Urinary bladder (tissue), 4 donors: Measurements from ENCODE around the gene PGM2L1. TPM values are rescaled to one million over a fixed set of nuclear protein-coding genes. Genes with fewer than 3 reads are reported as not detected.
A peak's percentile ranks its signal among the peaks of the same experiment; 100 is the strongest.
"Not testable (repeated sequence)": the region's sequence is repeated elsewhere in the genome, so short reads cannot be mapped to it uniquely, and the experiment has no call there.

Experiments used
- DNase-seq: peaks from one replicate; pipeline ENCODE4 v3.0.0-alpha.2; 2015; ENCODE audit errors: extremely low spot score
- H3K27ac ChIP-seq: one replicate; pipeline ENCODE4 v1.5.1; 2013; ENCODE audit warnings: low read depth, mild to moderate bottlenecking, moderate library complexity
- H3K36me3 ChIP-seq: one replicate; pipeline ENCODE4 v1.6.1; 2013; ENCODE audit warnings: mild to moderate bottlenecking, moderate library complexity; ENCODE audit not compliant: insufficient read depth
- H3K4me1 ChIP-seq: one replicate; pipeline ENCODE4 v1.6.1; 2013; ENCODE audit warnings: mild to moderate bottlenecking, moderate library complexity; ENCODE audit not compliant: insufficient read depth
- H3K4me3 ChIP-seq: one replicate; pipeline ENCODE4 v1.5.1; 2013; ENCODE audit warnings: low read depth, low read length
- WGBS: extraction: QIAGEN DNeasy Blood & Tissue Kit; methylation state at CpG from one replicate; pipeline ENCODE4 v1.1.7; 2013; 5-methylcytosine and 5-hydroxymethylcytosine counted together
- polyA plus RNA-seq: library from polyadenylated mRNA; stranded (reverse); fragments of 200-250 nt; gene quantifications from one replicate; pipeline ENCODE4 v1.2.3, GENCODE V29; 2013
- total RNA-seq: library from RNA; depleted of rRNA; stranded (reverse); fragments of >200 nt; gene quantifications from one replicate; pipeline ENCODE4 v1.2.3, GENCODE V29; 2014
- donor health status: healthy with polysubstance abuse.
- donor health status: healthy.

PGM2L1 gene
- total and polyA plus RNA-seq, 2 donors: 5.2 to 14.1 TPM

DNA sequence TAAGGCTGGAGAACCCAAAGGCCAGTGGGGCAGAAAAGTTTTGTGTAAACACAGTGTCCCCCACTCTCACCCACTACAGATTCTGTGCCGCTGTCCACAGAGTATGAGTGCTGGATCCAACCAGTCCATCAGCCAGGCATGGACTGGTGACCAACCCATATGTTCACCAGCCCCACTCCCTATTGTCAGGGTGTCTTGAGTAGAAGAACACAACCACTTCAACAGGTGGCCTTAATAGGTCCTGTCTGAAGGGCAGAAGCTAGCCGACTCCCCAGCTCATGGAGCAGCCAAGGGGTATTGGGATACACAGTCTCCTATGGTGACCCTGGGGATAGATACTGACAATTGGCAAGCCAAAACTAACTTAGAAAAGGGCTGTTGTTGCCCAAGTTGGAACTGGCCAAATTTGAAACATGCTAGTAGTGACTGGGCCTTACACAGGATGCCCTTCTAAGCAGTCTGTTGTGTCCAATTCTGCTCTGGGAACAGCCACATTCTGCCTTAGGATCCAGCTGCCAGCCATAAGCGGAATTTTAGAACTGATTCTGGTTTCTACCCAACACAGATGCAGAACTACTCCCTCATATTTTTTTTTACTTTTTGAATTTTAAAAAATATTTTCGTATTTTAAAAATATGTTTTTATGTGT, 19.8 kb upstream of the PGM2L1 start:
- Histone ChIP-seq H3K4me3 (no peak overlapping the region), H3K4me1 (no peaks in the 10 kb centered on the region), H3K27ac (peak overlapping the region; percentile 4), H3K36me3 (no peaks in the 10 kb centered on the region)
- WGBS: 92% methylated on average over 4 of the region's 4 CpGs
- DNase-seq: no peak

DNA sequence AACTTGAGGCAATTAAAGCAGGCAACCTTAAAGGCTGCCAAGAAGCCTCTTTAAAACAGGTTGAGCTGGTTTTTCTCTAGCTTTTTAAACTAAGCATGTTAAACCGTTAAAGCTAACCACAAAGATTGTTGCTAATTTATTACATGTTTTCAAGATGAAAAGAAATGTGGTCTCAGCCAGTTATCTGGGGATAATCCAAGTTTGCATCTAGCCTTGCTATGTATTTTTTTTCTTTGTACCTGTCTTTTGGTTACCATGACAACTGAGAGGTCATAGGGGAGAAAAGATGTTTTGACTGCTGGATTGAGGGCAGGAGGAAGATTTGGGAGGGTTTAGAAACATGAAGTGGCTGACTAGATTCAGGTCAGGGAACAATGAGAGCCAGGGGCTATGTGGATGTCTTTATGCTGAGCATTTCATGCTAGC, 19.2 kb upstream of the PGM2L1 start:
- Histone ChIP-seq H3K27ac (no peak overlapping the region), H3K36me3 (no peaks in the 10 kb centered on the region), H3K4me3 (no peak overlapping the region), H3K4me1 (no peaks in the 10 kb centered on the region)
- WGBS: 21% methylated on average over 1 of the region's 1 CpG
- peak; percentile 56 for DNase-seq

DNA sequence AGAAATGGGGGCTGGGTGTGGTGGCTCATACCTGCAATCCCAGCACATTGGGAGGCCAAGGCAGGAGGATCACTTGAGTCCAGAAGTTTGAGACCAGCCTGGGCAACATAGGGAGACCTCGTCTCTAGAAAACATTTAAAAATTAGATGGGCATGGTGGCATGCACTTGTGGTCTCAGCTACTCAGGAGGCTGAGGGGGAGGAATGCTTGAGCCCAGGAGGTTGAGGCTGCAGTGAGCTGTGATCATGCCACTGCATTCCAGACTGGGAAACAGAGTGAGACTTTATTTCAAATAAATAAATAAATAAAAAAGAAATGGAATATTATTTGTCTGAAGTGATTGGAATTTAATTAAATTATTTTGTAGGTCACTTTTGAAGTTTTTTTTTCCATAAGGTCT, 18.7 kb upstream of the PGM2L1 start:
- H3K4me1 ChIP-seq, H3K36me3 ChIP-seq, H3K27ac ChIP-seq, DNase-seq, H3K4me3 ChIP-seq: not testable (repeated sequence)
- 89% methylated on average over 1 of the region's 1 CpG for WGBS

DNA sequence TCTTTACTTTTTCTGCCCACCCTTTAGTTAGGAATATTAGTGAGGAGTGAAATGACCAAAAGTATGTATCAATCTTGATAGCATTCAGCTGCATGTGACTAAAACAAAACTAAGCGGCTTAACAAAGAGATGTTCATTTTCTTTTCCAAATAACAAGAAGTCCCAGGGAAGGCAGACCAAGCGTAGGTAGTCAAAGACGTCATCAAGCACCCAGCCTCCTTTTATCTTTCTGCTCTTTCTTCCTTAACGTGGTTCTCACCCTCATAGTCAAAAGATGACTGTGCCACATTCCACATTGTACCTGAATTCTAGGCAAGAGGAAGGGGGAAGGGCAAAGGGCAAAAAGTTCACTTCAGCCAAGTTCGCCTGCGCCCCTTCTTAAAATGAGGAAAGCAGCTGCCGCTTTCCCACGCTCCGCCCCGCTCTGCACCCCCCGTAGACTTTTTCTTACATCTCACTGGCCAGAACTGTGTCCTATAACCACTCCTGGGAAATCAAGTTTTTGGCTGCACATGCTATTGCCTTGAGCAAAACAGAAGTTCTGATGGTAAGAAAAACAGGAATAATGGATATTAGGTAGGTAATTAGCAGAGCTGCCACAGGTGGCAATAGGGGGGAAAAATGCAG, 14.6 kb upstream of the PGM2L1 start:
- DNase-seq: no peak
- Histone ChIP-seq H3K4me3 (no peak overlapping the region), H3K4me1 (no peaks in the 10 kb centered on the region), H3K27ac (no peak overlapping the region), H3K36me3 (no peaks in the 10 kb centered on the region)
- WGBS: 73% methylated on average over 11 of the region's 11 CpGs

DNA sequence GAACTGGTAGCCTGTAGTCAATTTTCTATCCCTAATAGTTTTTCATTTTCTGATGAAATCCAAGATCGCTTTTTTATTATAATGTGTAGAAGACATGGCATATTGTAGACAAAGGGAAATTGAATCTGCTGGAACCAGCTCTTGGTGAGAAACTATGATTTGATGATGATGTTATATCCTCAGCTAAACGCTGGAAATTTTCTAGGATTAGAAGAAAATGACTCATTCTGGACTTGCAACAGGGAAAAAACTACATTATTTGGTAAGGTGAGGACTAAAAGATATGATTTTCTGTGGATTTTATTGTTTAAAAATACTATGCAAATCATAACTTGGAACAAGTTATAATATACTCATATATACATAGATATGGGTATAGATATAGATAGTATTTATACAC, 14.1 kb upstream of the PGM2L1 start:
- no peaks in the 10 kb centered on the region for H3K4me1 ChIP-seq
- DNase-seq: no peak
- no peak overlapping the region for H3K27ac ChIP-seq
- H3K36me3 ChIP-seq: no peaks in the 10 kb centered on the region
- H3K4me3 ChIP-seq: no peak overlapping the region
- 77% methylated on average over 2 of the region's 2 CpGs for WGBS

DNA sequence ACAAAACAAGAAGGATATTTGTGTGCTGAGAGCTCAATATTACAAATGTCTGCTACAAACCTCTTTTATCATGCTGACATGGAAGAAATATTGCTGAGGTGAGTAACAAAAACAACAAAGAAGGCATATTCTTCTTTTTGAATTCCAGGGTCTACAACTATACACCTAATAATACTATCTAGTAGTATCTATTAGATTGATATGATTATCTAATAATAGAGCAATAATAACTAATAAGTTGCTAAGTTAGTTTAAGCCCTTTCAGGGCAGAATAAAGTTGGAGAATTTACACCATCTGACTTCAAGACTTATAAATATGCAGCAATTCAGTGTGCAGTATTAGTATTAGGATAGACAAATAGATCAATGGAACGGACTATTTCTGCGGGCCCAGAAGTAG, 11.4 kb upstream of the PGM2L1 start:
- 96% methylated on average over 2 of the region's 2 CpGs for WGBS
- H3K36me3 ChIP-seq: no peaks in the 10 kb centered on the region
- no peaks in the 10 kb centered on the region for H3K4me1 ChIP-seq
- DNase-seq: no peak
- no peak overlapping the region for H3K4me3 ChIP-seq
- no peak overlapping the region for H3K27ac ChIP-seq

DNA sequence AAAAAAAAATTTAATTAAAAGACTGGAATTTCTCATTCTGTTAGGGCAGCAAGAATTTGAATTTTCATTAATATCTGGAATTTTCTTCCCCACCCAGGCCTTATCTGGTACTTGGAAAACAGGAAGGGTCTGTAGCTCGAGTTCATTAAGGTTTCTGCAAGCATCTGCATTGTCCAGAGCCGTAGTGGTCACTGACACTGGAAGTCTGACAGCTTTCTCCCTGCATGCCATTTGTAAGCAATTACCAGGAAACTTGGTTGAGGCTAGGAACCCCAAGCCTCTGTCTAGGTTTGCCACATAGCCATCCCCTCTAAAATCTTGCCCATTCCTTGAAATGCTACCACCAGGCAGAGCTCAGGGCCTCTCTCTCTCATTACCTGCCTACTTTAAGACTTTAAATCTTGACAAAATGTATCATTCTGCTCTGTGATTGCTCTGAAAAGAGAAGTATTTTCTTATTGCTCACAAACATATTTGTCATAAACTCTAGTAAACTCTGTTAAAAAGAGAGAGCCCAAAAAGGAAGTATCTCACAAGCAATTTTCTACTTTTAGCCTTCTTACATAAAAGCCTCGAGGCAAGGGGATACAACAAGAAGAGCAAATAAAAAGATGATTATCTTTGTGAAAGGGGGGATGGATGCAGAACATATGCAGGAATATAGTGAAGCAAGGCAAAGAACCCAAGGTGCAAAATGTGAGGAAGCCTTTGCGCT, 5.5 kb upstream of the PGM2L1 start:
- Histone ChIP-seq H3K4me3 (no peak overlapping the region), H3K27ac (no peak overlapping the region), H3K4me1 (no peaks in the 10 kb centered on the region), H3K36me3 (no peaks in the 10 kb centered on the region)
- 62% methylated on average over 4 of the region's 4 CpGs for WGBS
- no peak for DNase-seq

DNA sequence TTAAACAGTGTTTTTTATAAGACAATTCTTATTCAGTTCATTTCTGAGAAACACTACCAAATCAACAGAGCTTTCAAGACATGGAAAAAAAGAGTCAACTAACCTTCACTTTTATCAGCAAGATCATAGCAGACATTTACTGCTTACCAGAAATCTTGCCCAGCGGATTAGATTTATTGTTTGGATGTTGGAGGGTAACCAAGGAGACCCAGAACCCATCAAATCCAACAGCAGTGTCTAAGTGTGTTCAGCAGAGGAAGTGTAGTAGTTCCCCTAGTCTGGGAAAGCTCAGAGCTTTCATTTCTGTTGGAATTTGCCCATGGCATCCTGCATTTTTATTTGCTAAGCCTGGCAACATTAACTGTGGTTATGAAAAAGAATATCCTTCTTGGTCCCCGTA, 2.4 kb upstream of the PGM2L1 start:
- WGBS: 38% methylated on average over 2 of the region's 2 CpGs
- no peak overlapping the region for H3K27ac ChIP-seq
- H3K4me1 ChIP-seq: no peaks in the 10 kb centered on the region
- H3K36me3 ChIP-seq: no peaks in the 10 kb centered on the region
- no peak overlapping the region for H3K4me3 ChIP-seq
- no peak for DNase-seq

DNA sequence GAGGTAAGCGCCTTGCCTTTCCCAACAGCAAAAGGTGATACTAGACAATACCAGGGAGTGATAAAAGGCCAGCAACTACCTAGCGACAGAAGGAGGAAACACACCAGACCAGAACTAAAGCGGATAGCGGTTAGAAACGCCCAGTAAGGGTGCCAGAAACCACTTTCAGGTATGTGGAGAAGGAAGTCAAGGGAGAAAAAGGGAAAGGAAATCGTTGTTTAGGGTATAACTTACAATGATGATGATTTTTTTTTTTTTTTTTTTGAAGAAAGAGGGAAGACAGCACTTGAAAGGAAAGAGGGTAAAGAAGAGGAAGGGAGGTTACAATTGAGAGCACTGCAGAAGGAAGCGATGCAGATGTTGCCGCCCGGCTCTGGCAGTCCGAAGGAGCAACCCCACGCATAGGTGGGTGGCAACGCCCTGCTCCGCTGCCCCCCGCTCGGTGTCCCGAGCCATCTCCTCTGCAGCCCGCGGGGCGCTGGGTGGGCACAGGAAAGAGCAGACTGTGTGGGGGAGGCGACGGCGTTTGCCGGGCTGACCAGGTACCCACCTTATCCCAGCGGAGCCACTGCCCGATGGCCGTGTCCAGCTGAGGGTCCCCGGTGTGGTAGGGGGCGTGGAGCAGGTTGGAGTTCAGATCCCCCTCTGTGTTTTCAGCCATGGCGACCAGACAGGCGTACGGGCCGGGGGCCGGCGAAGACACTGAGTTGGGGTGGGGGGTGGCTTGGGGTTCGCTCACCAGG, 561 bp downstream of the PGM2L1 start:
- WGBS: 3% methylated on average over 35 of the region's 35 CpGs
- no peak for DNase-seq
- peak overlapping the region; percentile 72 for H3K4me3 ChIP-seq

DNA sequence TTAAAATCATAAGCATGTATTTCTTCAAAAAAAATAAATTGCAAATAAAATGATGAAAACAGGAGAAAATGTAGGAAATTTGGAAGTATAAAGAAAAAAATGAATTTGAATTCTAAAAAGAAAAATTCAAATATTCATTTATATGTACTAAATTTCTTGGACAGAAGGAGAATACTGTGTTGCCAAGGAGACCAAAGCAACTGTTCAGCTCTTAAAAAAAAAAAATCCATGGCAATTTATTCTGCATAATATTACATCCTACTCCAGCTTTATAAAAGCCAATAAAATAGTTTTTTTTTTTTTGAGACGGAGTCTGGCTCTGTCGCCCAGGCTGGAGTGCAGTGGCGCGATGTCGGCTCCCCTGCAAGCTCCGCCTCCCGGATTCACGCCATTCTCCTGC, 6.0 kb downstream of the PGM2L1 start:
- no peaks in the 10 kb centered on the region for H3K36me3 ChIP-seq
- DNase-seq: no peak
- H3K27ac ChIP-seq: no peak overlapping the region
- H3K4me1 ChIP-seq: no peaks in the 10 kb centered on the region
- no peak overlapping the region for H3K4me3 ChIP-seq
- WGBS: 82% methylated on average over 8 of the region's 8 CpGs

More for the DNA sequence above, 561 bp downstream of the PGM2L1 start:
- Histone ChIP-seq H3K36me3 (no peaks in the 10 kb centered on the region), H3K4me1 (no peaks in the 10 kb centered on the region), H3K27ac (peak overlapping the region; percentile 40)

DNA sequence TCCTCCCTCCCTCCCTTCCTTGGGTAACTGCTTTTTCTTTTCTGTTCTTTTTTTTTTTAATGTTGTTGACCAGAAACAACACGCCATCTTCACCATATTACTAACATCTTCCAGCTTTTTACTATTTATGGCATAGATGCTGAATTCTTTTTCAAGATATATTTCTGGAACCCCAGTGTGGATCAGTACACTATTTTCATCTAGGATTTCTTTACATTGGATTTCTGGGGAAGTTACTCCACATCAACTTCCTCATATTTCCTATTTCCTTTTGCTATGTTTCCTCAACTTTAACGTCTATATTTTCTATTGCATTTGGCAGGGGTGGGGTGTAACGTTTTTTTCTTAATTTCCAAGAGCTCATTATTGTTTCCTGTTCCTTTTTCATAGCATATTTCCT, 7.0 kb downstream of the PGM2L1 start:
- H3K4me1 ChIP-seq: no peaks in the 10 kb centered on the region
- H3K36me3 ChIP-seq: no peaks in the 10 kb centered on the region
- no peak overlapping the region for H3K4me3 ChIP-seq
- no peak for DNase-seq
- 74% methylated on average over 3 of the region's 3 CpGs for WGBS
- H3K27ac ChIP-seq: no peak overlapping the region

DNA sequence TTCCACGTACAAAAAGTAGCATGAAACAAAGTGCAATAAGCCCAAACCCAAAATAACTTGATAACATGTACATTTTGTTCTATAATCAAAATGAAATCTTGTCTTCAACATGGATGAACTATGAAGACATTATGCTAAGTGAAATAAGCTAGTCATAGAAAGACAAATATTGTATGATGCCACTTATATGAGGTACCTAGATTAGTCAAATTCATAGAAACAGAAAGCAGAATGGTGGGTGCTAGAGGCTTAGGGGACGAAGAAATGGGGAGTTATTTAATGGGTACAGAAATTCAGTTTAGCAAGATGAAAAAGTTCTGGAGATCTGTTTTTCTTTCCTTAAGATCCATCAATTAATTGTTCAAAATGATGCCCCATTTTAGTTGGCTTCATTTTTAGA, 7.5 kb downstream of the PGM2L1 start:
- no peak overlapping the region for H3K27ac ChIP-seq
- WGBS: 90% methylated on average over 2 of the region's 2 CpGs
- no peaks in the 10 kb centered on the region for H3K36me3 ChIP-seq

DNA sequence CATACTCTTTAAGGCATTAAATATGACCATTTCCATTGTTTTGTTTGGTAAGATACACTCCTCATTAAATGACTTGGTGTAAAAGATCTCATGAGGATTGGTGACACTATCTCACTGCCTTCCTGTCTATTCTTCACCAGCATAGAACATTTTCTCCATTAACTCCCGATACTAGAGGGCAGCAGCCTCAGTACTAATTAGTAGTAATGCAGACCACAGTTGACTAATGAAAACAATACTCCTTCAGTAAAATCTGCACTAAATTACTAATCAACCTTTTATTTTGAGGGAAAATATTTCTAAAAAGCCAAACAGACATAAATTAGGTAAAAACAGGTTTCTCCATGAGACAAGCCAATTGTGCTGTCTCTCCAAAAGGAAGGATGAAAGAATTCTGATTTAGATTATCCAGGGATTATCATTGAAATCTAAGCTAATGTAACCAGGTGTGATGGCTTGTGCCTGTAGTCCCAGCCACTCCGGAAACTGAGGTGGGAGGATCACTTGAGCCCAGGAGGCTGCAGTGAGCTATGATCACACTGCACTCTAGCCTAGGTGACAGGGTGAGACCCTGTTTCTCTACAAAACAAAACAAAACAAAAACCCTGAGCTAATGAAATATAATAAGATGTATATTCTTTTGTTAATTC, 9.4 kb downstream of the PGM2L1 start:
- no peaks in the 10 kb centered on the region for H3K4me1 ChIP-seq
- DNase-seq: no peak
- under 1% methylated on average over 2 of the region's 2 CpGs for WGBS
- H3K4me3 ChIP-seq: no peak overlapping the region
- no peaks in the 10 kb centered on the region for H3K36me3 ChIP-seq
- H3K27ac ChIP-seq: no peak overlapping the region

More for the DNA sequence above, 7.5 kb downstream of the PGM2L1 start:
- H3K4me1 ChIP-seq: no peaks in the 10 kb centered on the region
- H3K4me3 ChIP-seq: no peak overlapping the region
- no peak for DNase-seq
